Erythroblast (primary cell): ENCODE data around the gene ARHGAP40.
"Not testable (repeated sequence)": the region's sequence is repeated elsewhere in the genome, so short reads cannot be mapped to it uniquely, and the experiment has no call there.

ENCODE experiments used
- GATA1 ChIP-seq: IDR thresholded peaks from 2 replicates; pipeline ENCODE4 v1.6.1; 2011; ENCODE audit warnings: low read depth, mild to moderate bottlenecking, control low read depth, low read length, moderate library complexity
- POLR2A ChIP-seq: IDR thresholded peaks from 2 replicates; pipeline ENCODE4 v1.6.1; 2011; ENCODE audit warnings: mild to moderate bottlenecking, low read length

DNA sequence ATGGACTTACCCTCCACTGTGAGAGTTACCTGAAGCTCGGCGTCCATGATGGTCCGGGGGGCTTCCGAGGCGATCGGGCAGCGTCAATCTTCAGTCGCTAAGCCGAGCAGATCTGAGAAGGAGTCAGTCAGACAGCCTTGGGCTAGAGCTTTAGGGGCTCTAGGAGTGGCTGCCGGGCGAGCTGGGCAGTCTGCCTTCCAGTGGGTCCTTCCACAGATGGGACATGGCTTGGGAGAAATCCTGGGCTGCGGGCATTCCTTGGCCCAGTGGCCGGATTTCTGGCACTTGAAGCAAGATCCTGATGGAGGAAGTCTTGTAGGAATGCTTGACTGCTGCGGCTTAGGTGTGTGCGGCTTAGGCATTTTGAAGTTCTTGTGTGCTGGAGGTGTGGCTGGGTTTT lies 5.7 kb upstream of the ARHGAP40 start:
- not testable (repeated sequence) for TF ChIP-seq POLR2A, GATA1
